ENCODE measurements around the gene MVB12B.

- TF ChIP-seq EP300 (IDR thresholded peaks at IDR 0.05; ENCODE audit: borderline replicate concordance) (no peak), TCF12 (IDR thresholded peaks at IDR 0.05; ENCODE audit: low read depth) (no peak), NFIC (IDR thresholded peaks at IDR 0.05) (no peak), YY1 (IDR thresholded peaks at IDR 0.05; ENCODE audit: low read depth) (no peak), TAF1 (IDR thresholded peaks at IDR 0.05; ENCODE audit: low read depth) (no peak), CREB1 (IDR thresholded peaks at IDR 0.05; ENCODE audit: low read depth) (no peak), REST (IDR thresholded peaks at IDR 0.05; ENCODE audit: low read depth) (no peak), RAD21 (IDR thresholded peaks at IDR 0.05; ENCODE audit: low read depth) (no peak), TEAD4 (IDR thresholded peaks at IDR 0.05) (no peak), FOXM1 (IDR thresholded peaks at IDR 0.05; ENCODE audit: borderline replicate concordance, low read depth) (no peak)
- TF ChIP-seq, protein P1, sequence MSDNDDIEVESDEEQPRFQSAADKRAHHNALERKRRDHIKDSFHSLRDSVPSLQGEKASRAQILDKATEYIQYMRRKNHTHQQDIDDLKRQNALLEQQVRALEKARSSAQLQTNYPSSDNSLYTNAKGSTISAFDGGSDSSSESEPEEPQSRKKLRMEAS (IDR thresholded peaks at IDR 0.05), result no peak
Observed at GRCh38 chr9:126401581-126401980, 75.0 kb downstream of the MVB12B start.

Data from Ishikawa (cell line).